ENCODE data around the gene CASZ1. TPM values are rescaled to one million over a fixed set of nuclear protein-coding genes. Genes with fewer than 3 reads are reported as not detected.

CASZ1 gene
- total and polyA plus RNA-seq, 9 of the 15 experiments (the other 6 are each of a cell fraction or from before 2014, with no cell fraction given), result 0.01 to 4.0 (median 0.76) TPM; not detected in 1

- ATAC-seq (no peak), FAIRE-seq (no peak), DNase-seq (ENCODE audit: extremely low read depth in 1 of 4, low spot score in 3 of 4) (no peak)
- WGBS (ENCODE audit: insufficient coverage, low coverage, missing lambda C conversion rate), result 0% methylated on average over 4 of the region's 4 CpGs
- no TSS peak for BruUV-seq (replicated peaks)
- ChIA-PET CTCF (ENCODE audit: low intra/inter-chr PET ratio) (no interaction called here), POLR2A (interaction anchor here (0.7 to 1.0 kb wide), 3 partner anchors 10 to 823 kb away, joined by 3 to 5 read pairs (median 5); no protein-coding TSS in a partner anchor)
- Histone ChIP-seq H3K79me2 (ENCODE audit: control insufficient read depth, insufficient read depth, low read length) (no peaks in the 10 kb centered on the region), H3K9me3 (replicated peaks; ENCODE audit: control insufficient read depth, insufficient read depth, low read depth, low read length) (no peaks in the 10 kb centered on the region), H3K9ac (ENCODE audit: insufficient read depth in 1 of 2, low read depth in 2 of 2, low read length in 2 of 2) (no peak overlapping the region), H3K27me3 (ENCODE audit: control insufficient read depth in 2 of 2, insufficient read depth in 2 of 2, low read length in 2 of 2) (peaks cover 44 to 88% of the 10 kb centered on the region in 2 experiments), H3K36me3 (ENCODE audit: control insufficient read depth, insufficient read depth, low read length) (no peaks in the 10 kb centered on the region), H3K9me1 (ENCODE audit: control insufficient read depth, insufficient read depth, low read length) (no peaks in the 10 kb centered on the region), H2AFZ (ENCODE audit: low read depth, low read length) (no peak overlapping the region), H3K4me2 (ENCODE audit: insufficient read depth, low read length) (no peak overlapping the region), H4K20me1 (replicated peaks; ENCODE audit: control insufficient read depth, insufficient read depth, low read length) (peaks cover 21% of the 10 kb centered on the region), H3K27ac (ENCODE audit: extremely low read depth, low read depth, low read length) (no peak overlapping the region), H3K4me3 (no peak overlapping the region), H3K4me1 (replicated peaks in 1 of 2; ENCODE audit: control insufficient read depth in 2 of 2, insufficient read depth in 2 of 2, low read length in 2 of 2) (peaks cover 0 to 13% of the 10 kb centered on the region in 2 experiments; a peak in 2 of 5 replicates)
- intact Hi-C loops (cut with micrococcal nuclease), result no loop called here
- TF ChIP-seq SMAD4 (CRISPR knock-in tag; conservative IDR thresholded peaks at IDR 0.05) (no peak), GATA2 (CRISPR knock-in tag; IDR thresholded peaks at IDR 0.05) (no peak), ETS2 (tag; IDR thresholded peaks at IDR 0.05; ENCODE audit: borderline replicate concordance, poor library complexity, severe bottlenecking) (no peak), MTA3 (IDR thresholded peaks at IDR 0.05; ENCODE audit: borderline replicate concordance) (no peak), GABPB1 (CRISPR knock-in tag; IDR thresholded peaks at IDR 0.05) (no peak), MCM7 (IDR thresholded peaks at IDR 0.05) (no peak), CGGBP1 (CRISPR knock-in tag; IDR thresholded peaks at IDR 0.05) (no peak), SIN3A (IDR thresholded peaks at IDR 0.05; ENCODE audit: borderline replicate concordance in 2 of 2, control insufficient read depth in 1 of 2, low read depth in 2 of 2, low read length in 2 of 2) (no peak), CSDE1 (IDR thresholded peaks at IDR 0.05) (no peak), RAD51 (IDR thresholded peaks at IDR 0.05; ENCODE audit: borderline replicate concordance, low read depth) (no peak), RBM25 (IDR thresholded peaks at IDR 0.05; ENCODE audit: low read depth, low read length, severe bottlenecking) (no peak), HMG20B (CRISPR knock-in tag; IDR thresholded peaks at IDR 0.05) (no peak), ZNF24 (IDR thresholded peaks at IDR 0.05) (no peak), RBM39 (optimal IDR thresholded peaks at IDR 0.05; ENCODE audit: low read depth, low read length) (no peak), ZNF644 (tag; IDR thresholded peaks at IDR 0.05; ENCODE audit: low read depth) (no peak)
- in situ Hi-C loops (cut with MboI), result no loop called here
Observed at GRCh38 chr1:10724511-10724910, 71.9 kb downstream of the CASZ1 start.
